Hepatocyte (in vitro differentiated cells): Measurements from ENCODE around the gene CASR. TPM values are rescaled to one million over a fixed set of nuclear protein-coding genes. Genes with fewer than 3 reads are reported as not detected.
"Not testable (repeated sequence)": the region's sequence is repeated elsewhere in the genome, so short reads cannot be mapped to it uniquely, and the experiment has no call there.

Experiments used
- DNase-seq: peaks from one replicate; pipeline ENCODE4 v3.0.0-alpha.2; 2016; ENCODE audit warnings: low spot score
- H2AFZ ChIP-seq: fragments of 200-600 bp; sonication (generic); 2 replicates; pipeline ENCODE4 v1.6.0; 2016; ENCODE audit warnings: antibody characterized with exemption, mild to moderate bottlenecking
- H3K27ac ChIP-seq: fragments of 200-600 bp; sonication (generic); 2 replicates; pipeline ENCODE4 v1.5.1; 2016; ENCODE audit warnings: mild to moderate bottlenecking
- H3K27me3 ChIP-seq: fragments of 200-600 bp; sonication (generic); 2 replicates; pipeline ENCODE4 v1.6.1; 2016
- H3K36me3 ChIP-seq: fragments of 200-600 bp; sonication (generic); replicated peaks from 2 replicates; pipeline ENCODE4 v1.5.1; 2016; ENCODE audit warnings: low read depth; ENCODE audit not compliant: insufficient read depth
- H3K4me1 ChIP-seq: fragments of 200-600 bp; sonication (generic); 2 replicates; pipeline ENCODE4 v1.5.1; 2016; ENCODE audit warnings: mild to moderate bottlenecking, moderate library complexity; ENCODE audit not compliant: insufficient read depth
- H3K4me2 ChIP-seq: fragments of 200-600 bp; sonication (generic); 2 replicates; pipeline ENCODE4 v1.6.0; 2016
- H3K4me3 ChIP-seq: fragments of 200-600 bp; sonication (generic); 2 replicates; pipeline ENCODE4 v1.5.1; 2016; ENCODE audit warnings: mild to moderate bottlenecking
- H3K79me2 ChIP-seq: fragments of 200-600 bp; sonication (generic); 2 replicates; pipeline ENCODE4 v1.6.0; 2017; ENCODE audit warnings: mild to moderate bottlenecking
- H3K9me2 ChIP-seq: fragments of 200-600 bp; sonication (generic); replicated peaks from 2 replicates; pipeline ENCODE4 v1.6.0; 2017; ENCODE audit warnings: mild to moderate bottlenecking; ENCODE audit not compliant: insufficient read depth
- H3K9me3 ChIP-seq: fragments of 200-600 bp; sonication (generic); 2 replicates; pipeline ENCODE4 v1.5.1; 2016; ENCODE audit warnings: low read depth, mild to moderate bottlenecking
- H4K20me1 ChIP-seq: fragments of 200-600 bp; sonication (generic); 2 replicates; pipeline ENCODE4 v1.6.0; 2016; ENCODE audit warnings: mild to moderate bottlenecking; ENCODE audit not compliant: insufficient read depth, poor library complexity, severe bottlenecking
- EZH2 ChIP-seq: fragments of 200-600 bp; sonication (generic); IDR thresholded peaks from 2 replicates; pipeline ENCODE4 v1.6.1; 2016; ENCODE audit warnings: antibody characterized with exemption, mild to moderate bottlenecking, borderline replicate concordance
- EZH2phosphoT487 ChIP-seq: fragments of 200-600 bp; sonication (generic); IDR thresholded peaks from one replicate; pipeline ENCODE4 v1.6.1; 2018; ENCODE audit warnings: antibody characterized with exemption, mild to moderate bottlenecking, low read depth, moderate library complexity; ENCODE audit not compliant: unreplicated experiment, severe bottlenecking
- WGBS: methylation state at CpG from one replicate; pipeline ENCODE4 v1.1.6; 2016; ENCODE audit warnings: low lambda C conversion rate; ENCODE audit errors: missing lambda C conversion rate; 5-methylcytosine and 5-hydroxymethylcytosine counted together
- polyA plus RNA-seq: library from polyadenylated mRNA; unstranded; fragments of >200 nt; fragmentation: Nextera tagmentation; extraction: Ambion mirVana; gene quantifications from 2 replicates; pipeline ENCODE4 v1.2.1, GENCODE V29; 2016
- total RNA-seq: library from RNA; depleted of rRNA; stranded (reverse); fragments of >200 nt; gene quantifications from 2 replicates; pipeline ENCODE4 v1.2.3, GENCODE V29; 2014
- TF ChIP-seq, protein P1 (sequence below): fragments of 200-600 bp; sonication (generic); IDR thresholded peaks from 2 replicates; pipeline ENCODE4 v1.5.1; 2016; ENCODE audit warnings: antibody characterized with exemption, mild to moderate bottlenecking; ENCODE audit not compliant: poor library complexity

Gene CASR
- total and polyA plus RNA-seq, 2 experiments from 2014 or later = 0.18 to 0.37 TPM

- WGBS = 60% methylated on average over 3 of the region's 3 CpGs
- Histone ChIP-seq H3K4me2 (no peak overlapping the region), H3K36me3 (no peaks in the 10 kb centered on the region), H3K9me2 (no peaks in the 10 kb centered on the region), H3K4me3 (no peak overlapping the region), H3K79me2 (no peaks in the 10 kb centered on the region), H3K27me3 (no peaks in the 10 kb centered on the region), H3K4me1 (no peaks in the 10 kb centered on the region), H3K27ac (no peak overlapping the region), H3K9me3 (no peaks in the 10 kb centered on the region), H4K20me1 (no peaks in the 10 kb centered on the region), H2AFZ (no peak overlapping the region)
- DNase-seq = no peak
- no peak for TF ChIP-seq EZH2
Measured at GRCh38 chr3:122169911-122170310, 13.6 kb upstream of the CASR start.

- H4K20me1 ChIP-seq, H3K79me2 ChIP-seq, H3K27ac ChIP-seq, H3K4me2 ChIP-seq, H3K9me2 ChIP-seq, H3K36me3 ChIP-seq, DNase-seq, H3K4me3 ChIP-seq, H3K4me1 ChIP-seq, H2AFZ ChIP-seq, H3K27me3 ChIP-seq, H3K9me3 ChIP-seq: not testable (repeated sequence)
- 44% methylated on average over 2 of the region's 2 CpGs for WGBS
Measured at GRCh38 chr3:122171361-122171760, 12.1 kb upstream of the CASR start.

- Histone ChIP-seq H3K9me3 (no peaks in the 10 kb centered on the region), H3K27ac (no peak overlapping the region), H2AFZ (no peak overlapping the region), H3K27me3 (peaks cover 29% of the 10 kb centered on the region), H3K4me1 (no peaks in the 10 kb centered on the region), H3K4me3 (no peak overlapping the region), H3K36me3 (no peaks in the 10 kb centered on the region), H4K20me1 (no peaks in the 10 kb centered on the region), H3K4me2 (no peak overlapping the region), H3K9me2 (no peaks in the 10 kb centered on the region), H3K79me2 (no peaks in the 10 kb centered on the region)
- 86% methylated on average over 5 of the region's 5 CpGs for WGBS
- TF ChIP-seq, protein P1, sequence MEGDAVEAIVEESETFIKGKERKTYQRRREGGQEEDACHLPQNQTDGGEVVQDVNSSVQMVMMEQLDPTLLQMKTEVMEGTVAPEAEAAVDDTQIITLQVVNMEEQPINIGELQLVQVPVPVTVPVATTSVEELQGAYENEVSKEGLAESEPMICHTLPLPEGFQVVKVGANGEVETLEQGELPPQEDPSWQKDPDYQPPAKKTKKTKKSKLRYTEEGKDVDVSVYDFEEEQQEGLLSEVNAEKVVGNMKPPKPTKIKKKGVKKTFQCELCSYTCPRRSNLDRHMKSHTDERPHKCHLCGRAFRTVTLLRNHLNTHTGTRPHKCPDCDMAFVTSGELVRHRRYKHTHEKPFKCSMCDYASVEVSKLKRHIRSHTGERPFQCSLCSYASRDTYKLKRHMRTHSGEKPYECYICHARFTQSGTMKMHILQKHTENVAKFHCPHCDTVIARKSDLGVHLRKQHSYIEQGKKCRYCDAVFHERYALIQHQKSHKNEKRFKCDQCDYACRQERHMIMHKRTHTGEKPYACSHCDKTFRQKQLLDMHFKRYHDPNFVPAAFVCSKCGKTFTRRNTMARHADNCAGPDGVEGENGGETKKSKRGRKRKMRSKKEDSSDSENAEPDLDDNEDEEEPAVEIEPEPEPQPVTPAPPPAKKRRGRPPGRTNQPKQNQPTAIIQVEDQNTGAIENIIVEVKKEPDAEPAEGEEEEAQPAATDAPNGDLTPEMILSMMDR = no peak
- TF ChIP-seq EZH2phosphoT487 (no peak), EZH2 (no peak)
- no peak for DNase-seq
Measured at GRCh38 chr3:122178711-122179110, 4.8 kb upstream of the CASR start.

DNA sequence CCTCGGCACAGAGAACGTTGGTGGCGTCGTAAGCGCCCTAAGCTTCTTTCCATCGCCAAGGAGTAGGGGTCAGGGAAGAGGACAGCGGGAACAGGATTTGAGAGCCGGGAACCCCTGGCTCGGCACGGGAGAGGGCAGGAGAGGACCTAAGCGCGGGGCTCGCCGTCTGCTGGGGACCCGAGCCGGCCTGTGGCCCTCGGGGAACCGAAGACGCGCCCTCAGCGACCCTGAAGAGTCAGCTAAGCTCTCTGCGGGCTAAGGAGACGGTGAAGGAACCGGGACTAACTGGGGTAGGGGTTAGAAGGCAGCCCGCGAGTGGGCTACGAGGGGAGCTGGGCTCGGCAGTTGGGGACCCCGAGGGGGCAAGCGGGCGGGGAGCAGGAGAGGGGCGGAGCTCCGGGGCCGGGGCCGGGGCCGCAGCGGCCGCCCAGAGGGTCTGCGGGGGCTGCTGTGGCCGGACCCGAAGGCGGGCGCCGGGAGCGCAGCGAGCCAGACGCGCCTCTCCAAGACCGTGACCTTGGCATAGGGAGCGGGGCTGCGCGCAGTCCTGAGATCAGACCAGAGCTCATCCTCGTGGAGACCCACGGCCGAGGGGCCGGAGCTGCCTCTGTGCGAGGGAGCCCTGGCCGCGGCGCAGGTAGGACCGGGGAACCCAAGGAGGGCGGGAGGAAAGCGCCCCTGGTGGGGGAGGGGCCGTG is 574 bp downstream of the CASR start:
- Histone ChIP-seq H3K9me2 (no peaks in the 10 kb centered on the region), H3K27me3 (peaks cover 52% of the 10 kb centered on the region), H3K4me2 (peak overlapping the region; percentile 90), H3K36me3 (no peaks in the 10 kb centered on the region), H2AFZ (peak overlapping the region; percentile 39), H3K4me1 (no peaks in the 10 kb centered on the region), H3K4me3 (peak overlapping the region; percentile 4), H3K9me3 (no peaks in the 10 kb centered on the region), H4K20me1 (no peaks in the 10 kb centered on the region), H3K27ac (no peak overlapping the region), H3K79me2 (no peaks in the 10 kb centered on the region)
- no peak for DNase-seq
- 2% methylated on average over 34 of the region's 64 CpGs for WGBS
- TF ChIP-seq EZH2 (peak; percentile 54), EZH2phosphoT487 (no peak)

DNA sequence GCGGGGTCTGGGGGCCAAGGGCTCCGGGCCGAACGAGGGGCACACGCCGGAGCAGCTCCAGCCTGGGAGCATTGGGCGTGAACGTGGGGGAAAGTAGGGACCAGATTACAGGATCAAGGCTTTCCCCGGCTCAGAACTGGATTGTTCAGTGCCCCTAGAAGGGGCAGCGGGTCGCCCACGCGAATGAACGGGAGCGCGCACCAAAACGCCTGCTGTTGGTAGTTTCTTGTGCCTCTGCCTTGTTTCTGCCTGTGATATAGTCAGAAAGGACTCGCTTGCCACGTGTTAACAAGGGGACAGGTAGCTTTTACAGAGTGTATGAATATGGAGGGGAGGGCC is 1.1 kb downstream of the CASR start:
- H3K4me2 ChIP-seq = peak overlapping the region; percentile 90
- peaks cover 52% of the 10 kb centered on the region for H3K27me3 ChIP-seq
- H3K9me3 ChIP-seq = no peaks in the 10 kb centered on the region
- H3K9me2 ChIP-seq = no peaks in the 10 kb centered on the region
- H2AFZ ChIP-seq = peak overlapping the region; percentile 39
- TF ChIP-seq, protein P1 = no peak
- TF ChIP-seq EZH2 (no peak), EZH2phosphoT487 (no peak)
- H3K36me3 ChIP-seq = no peaks in the 10 kb centered on the region
- H3K4me3 ChIP-seq = no peak overlapping the region
- H4K20me1 ChIP-seq = no peaks in the 10 kb centered on the region
- no peaks in the 10 kb centered on the region for H3K4me1 ChIP-seq
- WGBS = 6% methylated on average over 15 of the region's 19 CpGs
- H3K79me2 ChIP-seq = no peaks in the 10 kb centered on the region
- no peak for DNase-seq
- no peak overlapping the region for H3K27ac ChIP-seq
